Ramos (cell line): ENCODE results near the gene BRME1.

ENCODE experiments used
- in situ Hi-C: fragments of 300-500 bp; cut with MboI; formaldehyde crosslinking; loops from one replicate; pipeline ENCODE4 v1.14.3; 2022; ENCODE audit warnings: low sequenced_read_pairs; ENCODE audit not compliant: unreplicated experiment

BRME1 gene

DNA sequence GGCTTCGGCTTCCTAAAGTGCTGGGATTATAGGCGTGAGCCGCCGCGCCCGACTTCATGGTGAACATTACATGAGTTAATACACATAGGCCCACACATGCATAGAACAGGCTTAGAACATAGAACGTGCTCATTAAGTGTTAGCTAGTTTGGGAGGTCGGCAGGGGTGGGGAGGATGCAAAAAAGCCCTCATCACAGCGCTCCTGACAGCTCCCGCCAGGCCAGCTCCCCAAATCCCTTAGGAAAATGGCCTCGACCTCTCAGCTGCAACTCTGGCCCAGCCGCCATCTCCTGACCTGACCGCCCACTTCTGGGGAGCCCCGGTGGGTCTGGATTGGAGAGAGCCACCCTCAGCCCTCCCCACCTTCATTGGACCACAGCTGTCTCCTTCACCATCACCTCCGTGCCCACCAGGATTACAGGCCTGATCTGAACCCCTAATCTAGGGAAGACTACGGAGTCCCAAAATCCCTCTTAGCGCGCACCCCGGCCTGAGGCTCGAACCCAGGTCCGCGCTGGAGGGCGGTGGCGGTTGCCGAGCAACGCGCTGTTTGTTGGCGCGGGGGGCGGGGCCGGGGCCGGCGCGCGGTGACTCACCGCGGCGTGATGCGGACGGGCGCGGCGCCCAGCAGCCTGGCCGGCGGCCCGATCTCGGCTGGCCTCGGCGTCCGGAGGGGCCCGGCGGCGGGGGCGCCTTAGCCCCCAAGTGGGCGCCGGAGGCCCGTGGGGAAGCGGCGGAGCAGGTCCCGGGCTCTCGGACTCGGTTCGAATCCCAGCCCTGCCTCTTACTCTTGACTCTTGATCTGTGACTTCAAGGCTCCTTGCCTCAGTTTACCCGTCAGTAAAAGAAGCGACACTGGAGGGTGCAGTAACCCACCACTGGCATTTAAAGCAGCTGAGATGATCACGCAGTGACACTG, 55.7 kb downstream of the BRME1 start:
- in situ Hi-C loops: no loop called here

DNA sequence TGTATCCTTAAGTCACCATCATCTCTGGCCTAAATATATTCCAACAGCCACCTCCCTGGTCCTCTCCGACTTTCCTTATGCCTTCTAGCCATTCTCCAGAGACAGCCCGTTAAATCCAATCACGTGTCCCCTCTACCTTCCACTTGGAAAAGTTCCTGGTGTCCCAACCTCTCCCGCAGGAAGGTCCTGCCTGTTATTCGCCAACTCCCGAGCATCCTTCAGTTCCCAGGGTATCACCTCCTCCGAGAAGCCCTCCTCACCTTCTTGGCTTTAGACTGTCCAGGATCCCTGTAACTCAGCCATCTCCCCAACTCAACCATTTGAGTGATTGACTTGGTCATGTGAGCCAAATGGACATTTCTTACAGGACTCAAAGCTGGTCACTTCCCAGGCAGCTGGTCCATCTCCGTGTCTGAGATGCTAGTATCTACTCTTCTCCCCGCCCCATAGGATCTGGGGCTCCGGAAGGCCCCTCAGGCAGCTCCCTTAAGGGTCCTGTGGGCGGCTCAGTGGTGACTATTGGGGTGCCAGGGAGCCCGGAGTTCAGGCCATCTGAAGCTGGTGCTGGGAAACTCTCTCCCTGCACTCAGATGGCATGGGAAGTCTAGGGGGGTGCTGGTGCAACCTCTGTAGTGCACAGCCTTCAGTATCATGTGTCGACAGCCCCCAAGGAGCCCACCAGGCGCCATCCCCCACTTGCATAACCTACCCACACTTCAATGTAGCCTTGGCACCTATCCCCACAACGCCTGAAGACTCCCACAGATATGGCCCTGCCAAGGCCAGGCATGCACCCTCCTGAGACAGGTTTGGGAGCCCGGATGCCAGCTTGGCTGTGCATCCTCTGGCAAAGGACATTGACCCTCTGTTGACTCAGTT, 56.9 kb downstream of the BRME1 start:
- in situ Hi-C loops: no loop called here

DNA sequence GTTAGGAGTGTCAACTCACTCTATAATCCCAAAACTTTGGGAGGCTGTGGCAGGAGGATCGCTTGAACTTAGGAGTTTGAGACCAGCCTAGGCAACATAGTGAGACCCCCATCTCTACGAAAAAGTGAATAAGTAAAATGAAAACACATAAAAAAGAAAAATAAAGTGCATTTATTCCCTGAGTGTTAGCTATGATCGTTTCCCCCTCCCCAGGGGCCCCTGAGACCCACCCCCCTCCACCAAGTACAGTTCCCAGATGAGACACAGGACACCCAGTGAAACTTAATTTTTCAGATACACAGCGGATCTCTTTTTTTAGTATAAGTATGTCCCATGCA, 57.6 kb downstream of the BRME1 start:
- in situ Hi-C loops: no loop called here

DNA sequence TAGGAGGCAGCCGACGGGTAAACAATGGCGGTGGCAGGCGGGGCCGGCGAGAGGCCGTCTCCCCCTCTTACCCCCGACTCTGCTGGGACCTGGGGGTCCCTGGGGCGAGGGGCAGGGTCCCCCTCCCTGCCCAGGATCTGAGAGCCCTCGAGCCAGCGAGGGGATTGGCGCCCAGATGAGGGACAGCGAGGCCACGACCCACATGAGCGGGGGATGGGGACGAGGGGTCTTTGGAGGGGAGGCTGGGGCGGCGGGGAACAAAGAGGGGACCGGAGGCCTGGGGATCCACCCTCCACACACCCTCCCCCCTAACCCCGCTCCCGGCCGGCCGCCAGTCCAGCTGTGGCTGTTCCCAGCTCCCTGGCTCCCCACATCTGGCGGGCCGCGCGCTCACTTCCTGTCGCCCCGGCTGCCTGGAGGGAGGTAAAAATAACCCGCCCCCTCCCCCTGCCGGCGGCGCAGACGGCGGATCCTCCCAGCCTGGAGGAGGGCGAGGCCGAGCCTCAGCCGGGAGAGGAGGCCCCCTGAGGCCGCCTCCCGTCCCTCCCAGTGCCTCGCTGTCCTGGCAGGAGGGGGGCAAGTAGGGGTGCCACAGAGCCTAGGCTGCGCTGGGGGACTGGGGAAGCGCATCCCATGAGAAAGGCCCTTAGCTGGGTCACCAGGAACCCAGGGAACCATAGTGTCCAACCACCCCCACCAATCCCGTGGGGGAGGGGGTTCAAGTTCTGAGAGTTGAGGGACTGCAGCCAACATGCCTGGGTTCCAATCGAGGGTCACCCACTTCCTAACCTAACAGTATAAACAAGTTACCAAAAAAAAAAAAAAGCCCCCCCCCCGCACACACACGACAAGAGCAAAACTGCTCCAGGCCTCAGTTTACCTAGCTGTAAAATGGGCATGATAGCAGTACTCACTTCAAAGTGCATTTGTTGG, 58.2 kb downstream of the BRME1 start:
- in situ Hi-C loops: no loop called here

DNA sequence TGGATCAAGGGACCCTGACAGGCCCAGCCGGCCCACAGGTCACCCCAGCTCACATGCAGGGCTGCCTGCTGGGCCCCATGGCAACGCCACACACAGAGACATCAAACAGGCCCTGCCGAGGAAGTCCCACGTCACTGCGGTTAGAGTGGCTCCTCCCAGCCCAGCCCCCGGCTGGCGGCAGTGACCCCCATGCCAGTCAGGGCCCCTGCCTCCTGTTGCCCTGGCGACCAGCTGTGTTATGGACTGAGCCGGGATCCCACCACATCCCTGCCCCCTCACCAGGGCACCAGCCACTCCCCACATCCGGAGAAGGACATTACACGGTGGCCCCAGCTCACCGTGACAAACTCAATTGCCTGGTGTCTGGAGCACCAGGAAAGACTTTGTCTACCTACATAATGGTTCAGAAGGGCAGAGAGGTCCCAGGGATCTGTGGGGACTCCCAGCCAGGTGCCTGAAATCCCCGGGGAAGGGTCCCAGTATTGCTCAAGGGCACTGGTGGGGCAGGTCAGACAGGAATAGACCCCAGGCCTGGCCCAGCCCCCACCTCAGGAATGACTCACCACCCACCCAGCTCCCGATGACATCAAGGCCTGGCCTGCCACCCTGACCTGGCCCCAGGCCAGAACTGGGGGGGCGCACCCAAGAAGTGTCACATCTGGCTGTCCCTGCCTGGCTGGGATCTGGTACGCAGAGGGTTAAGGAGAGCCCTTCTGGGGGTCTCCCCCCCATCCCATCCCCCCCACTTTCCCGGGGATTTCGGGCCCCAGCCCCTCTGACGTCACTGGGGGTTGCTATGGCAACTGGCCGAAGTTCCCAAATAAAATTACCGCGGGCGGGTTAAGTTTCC, 59.1 kb downstream of the BRME1 start:
- in situ Hi-C loops: no loop called here

DNA sequence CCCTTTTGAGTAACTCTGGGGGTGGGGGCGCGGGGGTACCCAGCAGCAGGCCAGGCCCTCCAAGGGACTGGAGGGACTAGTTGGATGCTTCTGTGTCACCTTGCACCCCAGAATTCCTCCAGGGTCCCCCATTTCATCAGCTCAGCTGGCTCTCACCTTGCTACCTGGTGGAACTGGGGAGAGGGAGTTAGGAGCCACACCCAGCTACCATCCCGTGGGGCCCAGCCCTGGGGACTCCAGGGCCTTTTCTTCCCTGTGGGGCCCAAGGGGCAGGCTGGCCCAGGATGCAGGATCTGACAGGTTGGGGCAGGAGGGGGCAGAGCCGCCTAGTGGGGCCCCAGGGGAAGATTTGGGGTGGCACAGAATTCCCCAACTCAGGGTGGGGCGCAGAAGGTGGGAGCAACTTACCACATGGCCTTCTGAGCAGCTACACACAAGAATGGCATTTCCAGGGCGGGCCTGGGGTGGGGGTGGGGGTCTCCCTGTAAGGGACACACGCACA, 61.7 kb downstream of the BRME1 start:
- in situ Hi-C loops: no loop called here

DNA sequence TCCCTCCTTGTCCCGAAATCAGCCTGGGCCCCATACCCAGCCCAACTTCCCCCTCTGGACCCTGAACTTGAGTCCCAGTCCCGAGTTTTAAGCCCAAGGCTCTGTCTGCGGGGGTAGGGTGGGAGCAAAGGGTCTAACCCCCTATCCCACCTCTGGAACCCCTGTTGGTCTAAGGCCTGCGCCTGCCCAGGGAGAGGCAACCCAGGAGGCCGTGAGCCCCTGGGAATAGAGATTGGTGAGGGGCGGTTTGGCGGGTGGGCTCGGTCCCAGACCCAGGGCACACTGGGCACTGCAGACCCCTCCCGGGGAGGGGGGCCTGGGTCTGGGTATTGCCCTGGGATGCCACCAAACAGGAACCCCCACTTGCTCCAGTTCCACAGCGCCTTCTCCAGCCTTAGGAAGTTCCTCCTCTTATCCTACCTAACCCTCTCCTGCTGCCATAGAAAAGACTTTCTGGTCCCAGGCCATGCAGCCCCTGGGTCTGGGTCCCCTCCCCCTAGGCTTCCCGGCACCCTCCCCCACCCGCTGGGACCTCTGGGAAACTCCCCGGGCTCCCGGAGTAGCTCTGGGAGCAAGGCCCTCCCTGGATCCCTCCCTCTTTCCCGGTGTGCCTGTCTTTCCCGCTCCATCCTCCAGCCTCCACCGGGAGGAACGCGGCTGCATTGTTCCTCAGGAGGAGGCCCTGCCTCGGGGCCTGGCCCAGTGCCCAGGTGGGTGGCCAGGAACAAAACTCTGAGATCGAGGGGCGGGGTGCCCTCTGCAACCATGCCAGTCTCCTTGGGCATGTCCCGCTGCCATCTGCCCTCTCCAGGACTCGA, 62.6 kb downstream of the BRME1 start:
- in situ Hi-C loops: no loop called here

DNA sequence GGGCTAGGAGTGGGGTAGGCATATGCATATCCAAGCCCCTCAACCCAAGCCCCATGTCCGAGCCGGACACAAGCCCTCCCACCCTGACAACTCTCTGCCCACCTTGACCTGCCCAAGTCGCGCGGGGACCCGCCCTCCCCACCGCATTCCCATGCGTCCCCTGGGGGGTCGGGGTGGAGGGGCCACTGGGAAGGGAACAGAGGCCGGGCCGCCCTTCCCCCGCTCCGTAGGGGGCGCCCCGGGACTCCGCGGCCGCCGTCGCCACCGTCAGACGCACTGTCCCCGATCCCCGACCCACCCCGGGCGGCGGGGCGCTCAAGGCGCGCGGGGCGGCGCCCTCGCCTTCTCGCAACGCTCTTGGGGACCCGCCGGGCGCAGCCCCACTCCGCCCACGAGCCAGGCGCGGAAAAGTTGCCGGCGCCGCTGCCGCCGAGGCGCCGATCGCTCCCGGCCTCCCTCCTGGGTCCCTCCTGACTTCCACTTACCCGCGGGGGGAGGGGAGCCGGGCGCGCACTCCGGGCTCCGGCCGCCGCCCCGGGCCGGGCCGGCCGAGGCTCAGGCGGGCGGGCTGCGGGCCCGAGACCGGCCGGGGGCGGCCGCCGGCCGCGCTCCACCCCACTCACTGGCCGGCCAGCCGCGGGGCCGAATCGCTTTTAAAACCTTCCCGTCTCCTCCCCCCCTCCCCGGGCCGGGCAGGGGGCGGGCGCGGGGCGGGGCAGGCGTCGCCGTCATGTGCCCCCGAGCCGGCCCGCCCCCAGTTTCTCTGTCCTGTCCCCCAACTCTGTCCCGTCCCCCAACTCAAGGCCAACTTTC, 63.4 kb downstream of the BRME1 start:
- in situ Hi-C loops: no loop called here

DNA sequence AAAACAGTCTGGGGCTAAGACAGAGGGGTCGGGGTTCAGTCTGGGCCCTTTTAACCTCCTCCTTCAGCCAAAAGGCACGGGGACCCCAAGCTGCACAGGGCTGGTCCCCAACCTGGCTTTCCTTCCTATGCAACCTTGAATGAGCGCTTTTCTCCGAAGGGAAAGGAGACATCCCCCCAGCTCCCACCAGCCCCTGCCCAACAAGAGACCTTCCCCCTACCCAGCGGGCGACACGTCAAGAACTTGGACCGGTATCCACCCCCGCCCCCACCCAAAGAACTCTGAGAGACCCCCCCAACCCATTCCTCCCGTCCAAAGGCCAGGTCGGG, 64.0 kb downstream of the BRME1 start:
- in situ Hi-C loops: no loop called here

DNA sequence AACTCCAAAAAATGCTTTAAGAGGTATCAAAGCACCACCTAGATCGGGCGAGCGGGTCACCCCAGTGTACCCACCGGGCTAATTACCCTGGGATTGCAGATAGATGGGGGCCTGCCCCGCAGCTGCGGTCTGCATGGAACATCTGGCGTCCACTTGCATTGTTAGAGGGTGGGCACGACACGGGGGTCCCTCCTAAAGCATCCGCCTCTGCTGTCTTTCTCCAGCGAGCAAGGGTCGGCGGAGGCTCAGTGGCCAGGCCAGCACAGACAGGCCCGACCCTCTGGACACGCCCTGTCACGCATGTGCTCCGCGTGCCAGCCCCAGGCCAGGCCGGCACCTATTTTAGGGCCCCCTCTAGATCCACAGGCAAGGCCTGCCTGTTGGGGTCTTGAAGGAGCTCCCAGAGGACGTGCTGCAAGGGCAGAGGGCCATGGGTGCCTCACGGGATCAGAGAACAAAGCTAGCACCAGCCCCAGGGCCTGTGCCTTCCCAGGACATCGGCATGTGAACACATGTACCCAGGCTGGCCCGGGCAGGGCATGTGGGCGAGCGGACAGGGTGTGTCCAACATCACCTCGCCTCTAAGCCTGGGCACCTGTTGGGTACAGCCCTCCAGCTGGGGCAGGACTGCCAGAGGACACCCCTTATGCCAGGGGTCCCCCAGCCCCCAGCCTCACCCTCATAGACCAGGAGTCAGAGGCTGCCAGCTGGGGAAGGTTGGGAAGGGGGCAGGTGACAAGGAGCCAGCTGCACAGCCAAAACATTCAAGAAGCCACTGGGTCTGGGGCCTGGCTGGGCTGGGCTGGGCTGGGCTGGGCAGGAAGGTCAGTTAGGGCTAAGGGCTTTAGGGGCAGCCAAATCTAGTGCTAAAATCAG, 64.6 kb downstream of the BRME1 start:
- in situ Hi-C loops: no loop called here

DNA sequence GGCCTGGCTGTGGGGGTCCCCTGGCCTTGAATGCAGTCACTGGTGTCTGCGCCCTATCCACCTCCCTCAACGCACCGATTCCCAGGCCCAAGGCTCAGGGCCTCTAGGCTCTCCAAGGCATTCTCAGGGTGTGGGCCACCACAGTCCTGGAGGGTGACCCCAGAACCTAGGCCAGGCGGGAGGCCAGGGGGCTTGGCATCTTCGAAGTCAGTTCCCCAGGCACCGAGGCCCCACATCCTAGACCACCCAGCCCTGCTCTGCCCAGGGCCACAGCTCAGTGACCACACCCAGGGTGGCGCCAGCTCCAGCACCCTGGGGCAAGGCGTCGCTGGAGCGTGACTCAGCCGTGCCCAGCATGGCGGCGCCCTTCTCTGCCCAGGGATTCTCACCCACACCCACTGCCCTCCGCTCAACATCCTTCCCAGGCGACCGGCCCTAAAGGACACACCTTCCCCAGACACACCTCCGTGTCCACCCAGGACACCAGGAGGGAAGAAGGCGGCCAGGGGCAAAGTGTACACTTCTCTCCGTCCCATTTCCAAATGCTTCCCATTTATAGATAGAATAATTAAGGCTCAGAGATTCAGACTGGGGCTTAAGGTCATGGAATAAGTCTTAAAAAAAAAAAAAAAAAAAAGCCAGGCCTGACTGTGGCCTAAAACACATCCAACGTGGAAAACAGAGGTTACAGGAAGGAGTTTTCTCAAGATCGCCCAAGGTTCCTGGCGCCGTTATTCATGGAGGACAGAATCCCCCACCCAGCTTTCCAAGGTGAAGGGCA, 65.4 kb downstream of the BRME1 start:
- in situ Hi-C loops: no loop called here

DNA sequence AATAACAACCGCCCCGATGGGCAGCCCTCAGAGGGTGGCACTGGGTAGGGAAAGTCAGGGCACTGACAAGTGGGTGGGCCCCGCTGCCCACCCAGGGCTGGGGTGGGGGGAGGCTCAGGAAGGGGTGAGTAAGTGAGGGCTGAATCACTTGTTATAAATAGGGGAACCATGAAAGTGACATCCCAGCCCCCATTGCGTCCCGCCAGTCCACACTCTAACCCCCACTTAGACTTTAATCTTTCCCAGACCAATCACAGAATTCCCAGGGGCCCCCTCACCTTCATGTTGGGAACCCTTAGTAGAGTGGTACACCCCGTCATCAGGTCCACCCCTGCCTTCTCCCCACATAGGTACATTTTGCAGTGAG, 66.0 kb downstream of the BRME1 start:
- in situ Hi-C loops: no loop called here

DNA sequence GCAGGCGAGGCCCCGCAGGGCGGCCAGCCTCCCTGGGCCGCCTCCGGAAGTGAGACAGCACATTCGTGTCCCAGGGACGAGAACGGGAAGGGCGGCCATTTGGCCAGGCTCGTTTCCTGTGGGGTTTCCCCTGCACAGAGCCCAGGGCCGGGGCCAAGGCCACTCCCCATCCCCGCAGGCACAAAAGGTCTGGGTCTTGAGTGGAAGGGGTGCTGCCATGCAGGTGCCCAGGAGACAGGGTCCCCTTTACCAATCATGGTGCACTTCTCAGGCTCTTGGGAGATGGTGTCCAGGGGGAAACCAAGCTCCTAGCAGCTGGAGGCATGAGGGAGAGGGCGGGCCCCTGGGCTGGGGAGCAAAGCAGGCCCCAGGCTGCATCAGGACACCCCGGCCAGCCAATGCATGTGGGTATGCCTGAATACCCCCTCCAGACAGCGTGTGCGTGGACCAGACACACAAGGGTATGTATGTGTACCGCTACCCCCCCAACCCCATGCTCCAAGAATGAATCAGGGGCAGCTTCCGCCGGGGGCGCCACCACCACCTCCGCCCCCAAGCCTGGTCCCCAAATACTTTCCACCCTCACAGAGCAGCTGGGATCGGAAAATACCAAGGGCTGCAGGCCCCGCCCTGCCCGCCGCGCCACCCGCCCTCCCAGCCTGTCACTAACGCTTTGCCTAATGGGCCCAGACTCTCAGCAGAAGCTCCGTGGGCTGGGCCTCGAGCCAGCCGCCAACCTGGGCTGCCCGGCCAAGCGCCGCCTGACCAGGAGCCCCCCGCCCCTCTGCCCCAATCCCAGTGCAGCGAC, 66.6 kb downstream of the BRME1 start:
- in situ Hi-C loops: no loop called here

DNA sequence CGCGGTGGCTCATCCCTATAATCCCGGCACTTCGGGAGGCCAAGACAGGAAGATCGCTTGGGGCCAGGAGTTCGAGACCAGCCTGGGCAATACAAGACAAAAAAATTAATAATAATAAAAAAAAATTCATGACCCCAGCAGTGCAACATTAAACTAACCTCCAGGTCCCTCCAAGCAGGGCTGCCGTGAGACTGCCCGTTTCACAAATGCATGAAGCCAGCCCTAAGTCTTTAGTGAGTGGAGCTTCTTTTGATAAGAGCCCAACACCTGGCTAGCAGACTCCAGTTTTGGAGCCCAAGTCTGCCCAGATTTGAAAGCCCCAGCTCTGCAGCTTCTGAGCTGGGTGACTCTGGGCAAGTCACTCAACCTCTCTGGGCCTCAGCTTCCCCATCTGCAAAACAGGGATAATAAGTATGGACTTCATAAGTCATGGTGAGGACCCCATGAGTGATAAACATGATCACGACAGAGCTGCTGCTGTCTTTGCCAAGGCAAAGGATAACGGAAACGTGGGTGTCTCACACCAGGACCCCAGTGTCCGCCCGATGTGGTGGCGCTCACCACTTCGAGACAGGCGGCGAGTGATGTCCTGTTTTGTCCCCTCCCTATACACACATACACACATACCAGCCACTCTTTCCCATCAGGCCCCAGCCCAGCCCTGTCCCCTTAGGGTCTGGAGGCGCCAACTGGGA, 67.3 kb downstream of the BRME1 start:
- in situ Hi-C loops: no loop called here
